ENCODE results near the gene MPP2.
"Not testable (repeated sequence)": the region's sequence is repeated elsewhere in the genome, so short reads cannot be mapped to it uniquely, and the experiment has no call there.

The MPP2 gene

DNA sequence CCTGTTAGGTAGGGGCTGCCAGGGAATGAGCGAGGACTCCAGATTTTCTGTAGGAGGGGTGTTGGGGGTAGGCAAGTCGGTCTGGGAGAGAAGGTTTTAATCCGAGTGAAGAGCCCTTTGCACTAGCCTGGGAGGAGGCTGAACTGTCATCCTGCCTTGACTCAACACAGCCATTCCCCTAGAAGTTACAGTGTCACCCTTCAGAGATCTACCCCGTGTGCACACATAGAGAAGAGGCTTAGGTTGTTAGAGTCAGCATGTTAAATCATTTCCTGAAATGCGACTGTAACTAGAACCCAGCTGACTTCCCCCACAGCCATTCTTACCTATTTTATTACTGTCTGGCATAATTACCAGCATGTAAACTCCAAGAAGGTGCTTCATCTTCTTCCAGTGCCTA is 20.6 kb upstream of the MPP2 start:
- not testable (repeated sequence) for DNase-seq

DNA sequence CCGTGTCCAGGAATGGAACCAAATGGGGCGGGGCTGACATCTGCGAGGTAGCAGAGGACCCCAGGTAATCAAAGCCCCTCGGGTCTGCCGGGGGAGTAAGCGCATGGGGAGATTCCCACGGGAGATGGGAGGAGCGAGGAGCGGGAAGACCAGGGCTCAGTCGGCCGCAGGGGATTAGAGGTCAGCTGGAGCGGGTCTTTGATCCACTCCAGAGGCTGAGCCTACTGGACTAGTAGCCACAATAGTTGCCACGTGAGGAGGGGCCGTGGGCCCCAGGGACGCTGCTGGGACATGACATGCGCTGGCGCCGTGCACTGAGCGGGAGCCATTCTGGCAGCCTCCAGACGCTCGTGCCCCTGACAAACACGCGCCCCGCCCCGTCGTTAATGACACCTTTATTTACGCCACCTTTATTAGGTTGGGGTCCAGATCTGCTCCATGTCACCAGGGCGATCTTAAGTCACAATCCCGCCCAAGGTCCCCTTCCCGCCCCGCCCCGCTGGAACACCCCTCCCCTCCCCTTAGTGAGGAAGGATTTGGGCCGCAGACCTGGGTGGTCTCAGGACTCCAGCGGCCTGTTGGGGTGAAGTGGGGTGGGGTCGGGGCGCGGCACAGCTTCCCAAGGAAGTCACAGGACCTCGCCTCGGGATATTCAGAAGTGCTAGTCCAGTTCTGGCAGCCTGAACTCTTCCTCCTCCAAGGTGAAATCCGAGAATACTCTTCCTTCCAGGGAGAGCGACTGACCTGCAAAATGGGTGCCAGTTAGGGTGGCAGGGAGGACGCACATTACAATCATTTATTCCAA is 19.9 kb upstream of the MPP2 start:
- DNase-seq: no peak

DNA sequence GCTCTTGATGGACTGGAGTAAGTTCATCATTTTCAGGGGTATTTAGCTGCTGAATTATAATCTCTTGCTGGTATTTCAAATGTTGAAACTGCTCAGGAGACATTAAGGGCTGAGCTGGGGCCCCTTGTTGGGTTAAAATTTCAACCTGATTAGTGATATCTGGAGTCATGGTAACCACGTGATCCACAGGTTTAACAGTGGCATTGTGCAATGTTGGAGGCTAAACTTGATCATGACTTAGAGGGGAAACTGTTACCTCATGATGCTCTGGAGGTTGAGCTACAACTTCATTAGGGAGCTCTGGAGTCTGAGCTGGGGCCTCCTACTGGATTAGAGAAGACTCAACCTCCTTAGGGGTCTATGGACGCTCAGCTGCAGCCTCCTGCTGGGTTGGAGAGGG is 17.2 kb upstream of the MPP2 start:
- DNase-seq: no peak

- DNase-seq: no peak
Measured at GRCh38 chr17:43920500-43921095, 13.3 kb upstream of the MPP2 start.

GRCh38 chr17:43918026-43918389 is 10.7 kb upstream of the MPP2 start:
- no peak for DNase-seq

GRCh38 chr17:43917348-43918025 is 10.2 kb upstream of the MPP2 start:
- DNase-seq: peak; percentile 15

GRCh38 chr17:43917016-43917347 is 9.6 kb upstream of the MPP2 start:
- DNase-seq: no peak

DNA sequence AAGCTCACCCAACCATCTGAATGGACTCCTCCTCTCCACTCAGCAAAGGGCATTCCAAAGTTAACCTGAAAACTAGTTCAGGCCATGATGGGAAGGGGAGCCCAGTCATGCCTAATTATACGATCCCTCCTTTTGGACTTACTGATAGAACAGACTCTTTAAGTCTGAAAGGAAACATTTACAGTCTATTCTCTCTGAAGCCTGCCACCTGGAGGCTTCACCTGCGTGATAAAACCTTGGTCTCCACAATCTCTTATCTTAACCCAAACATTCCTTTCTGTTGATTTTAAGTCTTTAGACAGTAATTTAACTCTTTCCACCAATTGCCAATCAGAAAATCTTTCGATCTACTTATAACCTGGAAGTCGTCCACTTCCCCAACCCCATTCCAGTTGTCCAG is 9.0 kb upstream of the MPP2 start:
- no peak for DNase-seq

DNA sequence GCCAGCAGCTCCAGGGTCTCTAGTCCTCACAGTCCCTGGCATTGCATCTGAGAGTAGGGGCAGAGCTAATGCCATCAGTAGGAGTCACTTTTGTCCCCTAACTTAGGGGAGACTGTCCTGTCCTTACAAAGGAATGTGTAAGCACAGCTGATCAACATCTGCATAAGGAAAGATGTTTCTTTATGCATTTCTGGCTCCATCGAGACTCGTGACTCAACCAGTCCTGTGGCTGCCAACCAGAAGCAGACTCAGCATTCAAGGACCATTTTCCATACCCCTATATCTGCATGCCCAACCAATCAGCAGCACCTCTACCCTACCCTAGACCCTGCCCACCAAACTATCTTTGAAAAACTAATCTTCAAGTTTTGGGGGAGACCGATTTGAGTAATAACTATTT is 8.2 kb upstream of the MPP2 start:
- DNase-seq: no peak

GRCh38 chr17:43914451-43914850 is 7.1 kb upstream of the MPP2 start:
- no peak for DNase-seq

DNA sequence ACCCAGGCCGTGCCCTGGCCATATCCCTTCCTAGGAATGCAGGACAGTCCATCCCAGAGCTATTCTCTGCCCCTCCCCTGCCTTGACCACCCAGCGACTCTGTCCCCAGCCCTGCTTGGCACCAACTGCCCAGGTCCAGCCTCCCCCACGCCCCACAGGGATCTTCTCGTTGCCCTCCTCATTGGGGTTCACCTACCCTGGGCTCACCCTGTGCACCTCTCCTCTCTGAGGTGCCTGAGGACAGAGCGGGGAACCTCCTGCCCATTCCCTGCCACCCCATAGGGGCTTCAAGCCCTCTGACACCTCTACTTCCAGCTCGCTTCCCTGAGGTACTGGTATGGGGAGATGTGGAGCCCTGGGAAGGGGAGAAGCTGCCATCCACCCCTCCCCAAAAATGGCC is 6.2 kb upstream of the MPP2 start:
- no peak for DNase-seq

GRCh38 chr17:43912635-43913304 is 5.4 kb upstream of the MPP2 start:
- no peak for DNase-seq

GRCh38 chr17:43911904-43912303 is 4.6 kb upstream of the MPP2 start:
- no peak for DNase-seq

DNA sequence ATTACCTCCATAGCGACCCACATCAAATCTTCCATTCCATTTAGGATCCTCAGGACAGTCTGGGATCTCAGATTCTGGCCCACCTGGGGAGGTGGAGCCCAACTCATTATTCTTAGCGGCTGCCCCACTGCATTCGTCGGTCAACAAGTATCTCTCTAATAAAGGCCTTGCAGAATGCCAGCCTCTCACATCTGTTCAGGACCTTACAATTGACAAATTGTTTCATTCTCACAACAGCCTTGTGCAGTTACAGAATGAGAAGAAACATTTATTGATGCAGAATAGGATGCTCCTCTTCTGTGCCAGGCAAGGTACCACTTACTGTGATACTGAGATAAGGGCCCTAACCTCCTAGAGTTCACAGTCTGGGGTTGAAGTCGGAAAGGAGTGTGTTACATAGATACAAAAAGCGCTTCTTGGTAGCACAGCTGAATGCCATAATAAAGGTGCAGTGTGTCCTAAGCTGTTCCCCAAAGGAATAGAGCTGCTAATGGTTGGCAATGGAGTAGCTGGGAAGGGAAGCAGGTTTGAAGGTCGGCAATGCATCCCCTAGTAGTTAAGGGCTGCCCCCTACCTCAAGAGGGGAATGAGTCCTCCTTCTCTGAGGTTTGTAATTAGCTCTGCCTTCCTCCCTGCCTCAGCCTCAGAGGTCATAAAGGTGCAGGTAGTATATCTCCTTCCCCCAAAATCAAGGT is 2.3 kb upstream of the MPP2 start:
- no peak for DNase-seq

GRCh38 chr17:43907998-43908721 is 824 bp upstream of the MPP2 start:
- DNase-seq: peak; percentile 16

- DNase-seq: no peak
Measured at GRCh38 chr17:43906951-43907424, 348 bp downstream of the MPP2 start.

- no peak for DNase-seq
Measured at GRCh38 chr17:43905985-43906852, 1.1 kb downstream of the MPP2 start.

DNA sequence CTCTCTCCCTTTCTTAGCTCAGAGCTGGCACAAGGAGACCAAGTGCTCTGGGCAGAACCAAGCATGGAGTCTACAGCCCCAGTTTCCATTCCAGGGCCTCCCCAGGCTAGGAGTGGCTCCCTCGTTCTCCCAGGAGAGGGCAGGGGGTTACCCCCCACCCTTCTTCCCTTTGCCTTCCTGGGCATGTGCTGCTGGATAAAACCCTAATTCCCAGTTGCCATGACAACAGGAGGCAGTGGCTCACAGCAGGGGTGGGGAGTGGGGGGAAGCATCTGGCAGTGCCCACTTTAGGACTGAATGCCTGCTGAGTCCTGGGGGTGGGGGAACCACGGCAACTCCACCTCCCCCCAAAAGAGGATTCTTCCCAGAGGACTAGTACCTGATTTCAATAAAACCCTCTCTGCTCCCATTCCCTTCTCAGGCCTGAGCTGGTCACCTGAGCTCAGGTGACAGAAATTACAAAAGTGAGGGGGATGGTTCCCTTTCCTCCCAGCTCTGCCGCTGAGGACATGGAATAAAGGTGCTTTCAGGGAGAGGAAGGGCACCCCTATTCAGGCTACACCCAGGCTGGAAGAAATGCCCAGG is 1.8 kb downstream of the MPP2 start:
- no peak for DNase-seq

GRCh38 chr17:43901861-43902589 is 5.3 kb downstream of the MPP2 start:
- no peak for DNase-seq

Data from MV-4-11 (cell line).